GM23248 (cell line): Measurements from ENCODE around the gene ANTKMT.

Source experiments
- EZH2 ChIP-seq: fragments of 200-600 bp; sonication (generic); IDR thresholded peaks from 2 replicates; pipeline ENCODE4 v1.6.1; 2018; ENCODE audit warnings: antibody characterized with exemption, mild to moderate bottlenecking; ENCODE audit not compliant: insufficient read depth, poor library complexity, severe bottlenecking
- EZH2phosphoT487 ChIP-seq: fragments of 200-600 bp; sonication (generic); IDR thresholded peaks from 2 replicates; pipeline ENCODE4 v1.6.1; 2018; ENCODE audit warnings: antibody characterized with exemption, moderate library complexity, mild to moderate bottlenecking, low read depth; ENCODE audit not compliant: insufficient read depth

GRCh38 chr16:725041-725376, 4.1 kb downstream of the ANTKMT start:
- TF ChIP-seq EZH2phosphoT487 (no peak), EZH2 (no peak)
